Body of pancreas (tissue), 4 donors: ENCODE data around the gene IDH2.

Experiments
- POLR2A ChIP-seq, 3 donors: fragments of 450-650 bp; IDR thresholded peaks; one replicate each; pipeline ENCODE4 v1.6.1; 2016; ENCODE audit warnings: antibody characterized with exemption in 3 of 3, mild to moderate bottlenecking in 2 of 3
- TF ChIP-seq, protein P1 (sequence below), 7 experiments: fragments of 450-650 bp in 4 of 7; fragments of 200-600 bp in 3 of 7; sonication (generic) in 3 of 7; IDR thresholded peaks; one replicate each; pipeline ENCODE4 v1.5.1; 2016 to 2019; ENCODE audit warnings: antibody characterized with exemption in 7 of 7

DNA sequence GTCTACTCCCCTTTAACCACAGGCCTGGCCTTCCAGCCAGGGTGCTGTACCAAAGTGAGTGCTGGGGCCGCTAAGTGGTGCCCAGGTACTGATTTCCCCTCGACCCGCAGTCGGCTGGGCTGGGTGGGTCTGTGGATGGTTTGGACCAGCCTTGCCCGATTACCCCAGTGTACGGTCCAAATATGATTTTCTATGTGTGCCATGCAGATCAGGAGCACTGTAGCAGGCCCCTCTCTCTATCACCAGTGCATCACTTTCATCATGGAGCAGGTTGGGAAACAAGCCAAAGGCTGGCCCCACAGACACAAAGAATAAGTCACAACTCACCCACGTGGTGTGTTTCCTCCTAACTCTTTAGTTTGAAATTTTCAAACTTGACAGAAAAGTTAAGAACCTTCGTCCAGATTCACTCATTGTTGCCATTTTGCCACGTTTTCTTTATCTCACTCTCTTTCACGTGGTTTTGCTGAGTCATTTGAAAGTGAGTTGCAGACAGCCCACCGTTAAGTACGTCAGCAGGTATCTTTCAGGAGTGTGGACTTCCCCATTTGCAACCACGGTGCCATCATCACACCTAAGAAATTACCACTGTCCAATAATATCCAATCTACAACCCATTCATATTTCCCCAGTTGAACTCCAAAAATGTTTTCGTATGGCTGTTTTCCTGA lies 64.2 kb downstream of the IDH2 start:
- TF ChIP-seq, protein P1, sequence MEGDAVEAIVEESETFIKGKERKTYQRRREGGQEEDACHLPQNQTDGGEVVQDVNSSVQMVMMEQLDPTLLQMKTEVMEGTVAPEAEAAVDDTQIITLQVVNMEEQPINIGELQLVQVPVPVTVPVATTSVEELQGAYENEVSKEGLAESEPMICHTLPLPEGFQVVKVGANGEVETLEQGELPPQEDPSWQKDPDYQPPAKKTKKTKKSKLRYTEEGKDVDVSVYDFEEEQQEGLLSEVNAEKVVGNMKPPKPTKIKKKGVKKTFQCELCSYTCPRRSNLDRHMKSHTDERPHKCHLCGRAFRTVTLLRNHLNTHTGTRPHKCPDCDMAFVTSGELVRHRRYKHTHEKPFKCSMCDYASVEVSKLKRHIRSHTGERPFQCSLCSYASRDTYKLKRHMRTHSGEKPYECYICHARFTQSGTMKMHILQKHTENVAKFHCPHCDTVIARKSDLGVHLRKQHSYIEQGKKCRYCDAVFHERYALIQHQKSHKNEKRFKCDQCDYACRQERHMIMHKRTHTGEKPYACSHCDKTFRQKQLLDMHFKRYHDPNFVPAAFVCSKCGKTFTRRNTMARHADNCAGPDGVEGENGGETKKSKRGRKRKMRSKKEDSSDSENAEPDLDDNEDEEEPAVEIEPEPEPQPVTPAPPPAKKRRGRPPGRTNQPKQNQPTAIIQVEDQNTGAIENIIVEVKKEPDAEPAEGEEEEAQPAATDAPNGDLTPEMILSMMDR (IDR thresholded peaks at IDR 0.05), result no peak
- TF ChIP-seq POLR2A (IDR thresholded peaks at IDR 0.05), result no peak
